Stimulated activated CD8-positive, alpha-beta memory T cell treated with anti-CD3 and anti-CD28 coated beads, Interleukin-4, amount 100 ng/mL, for 4 hours (primary cell): ENCODE measurements around the gene TMEM101.
"Not testable (repeated sequence)": the region's sequence is repeated elsewhere in the genome, so short reads cannot be mapped to it uniquely, and the experiment has no call there.

Source experiments
- DNase-seq, 2 donors: peaks; one replicate each; pipeline ENCODE4 v3.0.0-alpha.2; 2020; ENCODE audit warnings: low read depth in 2 of 2, low spot score in 1 of 2

Gene TMEM101

GRCh38 chr17:44024271-44024663 is 9.5 kb upstream of the TMEM101 start:
- no peak for DNase-seq

GRCh38 chr17:44023545-44024270 is 8.9 kb upstream of the TMEM101 start:
- no peak for DNase-seq

GRCh38 chr17:44022246-44022645 is 7.5 kb upstream of the TMEM101 start:
- DNase-seq, result no peak

GRCh38 chr17:44021227-44021626 is 6.5 kb upstream of the TMEM101 start:
- not testable (repeated sequence) for DNase-seq

- DNase-seq, result no peak
Measured at GRCh38 chr17:44014133-44014436, 678 bp downstream of the TMEM101 start.

- DNase-seq, result no peak
Measured at GRCh38 chr17:44012874-44013273, 1.9 kb downstream of the TMEM101 start.

GRCh38 chr17:44012391-44012790 is 2.4 kb downstream of the TMEM101 start:
- no peak for DNase-seq

GRCh38 chr17:44011876-44012275 is 2.9 kb downstream of the TMEM101 start:
- DNase-seq, result no peak

GRCh38 chr17:44010966-44011647 is 3.7 kb downstream of the TMEM101 start:
- no peak for DNase-seq

GRCh38 chr17:44008205-44008909 is 6.4 kb downstream of the TMEM101 start:
- DNase-seq, result no peak

GRCh38 chr17:44007346-44008204 is 7.2 kb downstream of the TMEM101 start:
- no peak for DNase-seq

GRCh38 chr17:44006598-44007345 is 8.0 kb downstream of the TMEM101 start:
- DNase-seq, result peak; percentile 95 to 96

GRCh38 chr17:44006272-44006597 is 8.5 kb downstream of the TMEM101 start:
- no peak for DNase-seq

- DNase-seq, result no peak
Measured at GRCh38 chr17:44005527-44006271, 9.1 kb downstream of the TMEM101 start.

GRCh38 chr17:44004761-44005526 is 9.8 kb downstream of the TMEM101 start:
- no peak for DNase-seq

- DNase-seq, result no peak
Measured at GRCh38 chr17:44004077-44004760, 10.5 kb downstream of the TMEM101 start, which contains the start of gene NAGS. Gene NAGS, plus strand, starts transcription at chr17:44004622. Its CDS starts 42 bp downstream, at chr17:44004664.

- DNase-seq, result no peak
Measured at GRCh38 chr17:44002141-44002848, 12.5 kb downstream of the TMEM101 start.

- DNase-seq, result no peak
Measured at GRCh38 chr17:44001461-44001920, 13.3 kb downstream of the TMEM101 start.
